HL-60 (cell line): ENCODE measurements around the gene C1QC.
"Not testable (repeated sequence)": the region's sequence is repeated elsewhere in the genome, so short reads cannot be mapped to it uniquely, and the experiment has no call there.

Source experiments
- DNase-seq, 2 experiments: peaks; one replicate each; pipeline ENCODE4 v3.0.0-alpha.2; 2010 to 2020; ENCODE audit warnings: low read depth in 1 of 2, low spot score in 1 of 2
- H3K27ac ChIP-seq: fragments of 250-450 bp; sonication (Bioruptor Pico); replicated peaks from 2 replicates; pipeline ENCODE4 v1.5.1; 2020; ENCODE audit warnings: mild to moderate bottlenecking, moderate library complexity
- H3K27me3 ChIP-seq: fragments of 250-450 bp; sonication (Bioruptor Pico); 2 replicates; pipeline ENCODE4 v1.5.1; 2021; ENCODE audit warnings: mild to moderate bottlenecking, moderate library complexity; ENCODE audit not compliant: insufficient read depth, poor library complexity, severe bottlenecking
- H3K4me3 ChIP-seq: replicated peaks from 2 replicates; pipeline ENCODE4 v1.5.1; 2011; ENCODE audit warnings: mild to moderate bottlenecking, control low read depth, low read length; ENCODE audit not compliant: insufficient read depth
- GABPA ChIP-seq: IDR thresholded peaks from 2 replicates; pipeline ENCODE4 v1.6.1; 2012; ENCODE audit warnings: low read depth
- POLR2AphosphoS5 ChIP-seq: IDR thresholded peaks from 2 replicates; pipeline ENCODE4 v1.6.1; 2012; ENCODE audit warnings: low read depth
- SPI1 ChIP-seq: IDR thresholded peaks from 2 replicates; pipeline ENCODE4 v1.6.1; 2012; ENCODE audit warnings: low read depth, mild to moderate bottlenecking, borderline replicate concordance
- TF ChIP-seq, protein P1 (sequence below): IDR thresholded peaks from one replicate; pipeline ENCODE4 v1.5.1; 2011; ENCODE audit warnings: low read length, control low read depth, inconsistent platforms; ENCODE audit not compliant: insufficient read depth
- TF ChIP-seq, protein P2 (sequence below): IDR thresholded peaks from 2 replicates; pipeline ENCODE4 v1.6.1; 2012; ENCODE audit warnings: low read depth; ENCODE audit not compliant: insufficient replicate concordance

C1QC gene

DNA sequence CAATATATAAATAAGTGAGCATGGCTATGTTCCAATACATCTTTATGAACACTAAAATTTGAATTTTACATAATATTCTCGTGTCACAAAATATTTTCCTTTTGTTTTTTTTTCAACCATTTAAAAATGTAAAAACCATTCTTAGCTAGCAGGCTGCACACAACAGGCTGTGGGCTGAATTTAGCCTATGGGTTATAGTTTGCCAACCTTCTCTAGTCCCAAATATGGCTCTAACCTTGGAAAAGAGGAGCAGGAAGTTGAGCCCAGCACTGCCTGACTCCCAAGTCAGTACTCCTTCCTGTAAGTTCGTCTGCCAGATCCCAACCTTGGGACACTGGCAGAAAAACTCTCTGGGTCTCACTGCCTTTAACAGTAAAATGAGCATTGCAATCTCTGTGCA is 23.0 kb downstream of the C1QC start:
- no peaks in the 10 kb centered on the region for H3K27me3 ChIP-seq

DNA sequence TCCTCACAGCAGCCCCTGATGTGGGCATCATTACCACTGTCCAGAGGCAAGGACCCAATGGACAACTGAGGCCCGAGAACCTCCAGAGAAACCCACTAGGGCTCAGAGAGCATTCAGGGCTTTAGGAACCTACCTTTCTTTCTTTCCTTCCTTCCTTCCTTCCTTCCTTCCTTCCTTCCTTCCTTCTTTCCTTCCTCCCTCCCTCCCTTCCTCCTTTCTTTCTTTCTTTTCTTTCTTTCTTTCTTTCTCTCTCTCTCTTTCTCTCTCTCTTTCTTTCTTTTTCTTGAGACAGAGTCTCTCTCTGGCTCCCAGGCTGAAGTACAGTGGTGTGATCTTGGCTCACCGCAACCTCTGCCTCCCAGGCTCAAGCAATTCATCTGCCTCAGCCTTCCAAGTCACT is 25.4 kb downstream of the C1QC start:
- H3K27me3 ChIP-seq, H3K27ac ChIP-seq, DNase-seq, H3K4me3 ChIP-seq: not testable (repeated sequence)

More for the DNA sequence above, 23.0 kb downstream of the C1QC start:
- no peak overlapping the region for H3K4me3 ChIP-seq
- TF ChIP-seq, protein P1, sequence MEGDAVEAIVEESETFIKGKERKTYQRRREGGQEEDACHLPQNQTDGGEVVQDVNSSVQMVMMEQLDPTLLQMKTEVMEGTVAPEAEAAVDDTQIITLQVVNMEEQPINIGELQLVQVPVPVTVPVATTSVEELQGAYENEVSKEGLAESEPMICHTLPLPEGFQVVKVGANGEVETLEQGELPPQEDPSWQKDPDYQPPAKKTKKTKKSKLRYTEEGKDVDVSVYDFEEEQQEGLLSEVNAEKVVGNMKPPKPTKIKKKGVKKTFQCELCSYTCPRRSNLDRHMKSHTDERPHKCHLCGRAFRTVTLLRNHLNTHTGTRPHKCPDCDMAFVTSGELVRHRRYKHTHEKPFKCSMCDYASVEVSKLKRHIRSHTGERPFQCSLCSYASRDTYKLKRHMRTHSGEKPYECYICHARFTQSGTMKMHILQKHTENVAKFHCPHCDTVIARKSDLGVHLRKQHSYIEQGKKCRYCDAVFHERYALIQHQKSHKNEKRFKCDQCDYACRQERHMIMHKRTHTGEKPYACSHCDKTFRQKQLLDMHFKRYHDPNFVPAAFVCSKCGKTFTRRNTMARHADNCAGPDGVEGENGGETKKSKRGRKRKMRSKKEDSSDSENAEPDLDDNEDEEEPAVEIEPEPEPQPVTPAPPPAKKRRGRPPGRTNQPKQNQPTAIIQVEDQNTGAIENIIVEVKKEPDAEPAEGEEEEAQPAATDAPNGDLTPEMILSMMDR = no peak
- TF ChIP-seq SPI1 (no peak), GABPA (no peak), POLR2AphosphoS5 (no peak)
- TF ChIP-seq, protein P2, sequence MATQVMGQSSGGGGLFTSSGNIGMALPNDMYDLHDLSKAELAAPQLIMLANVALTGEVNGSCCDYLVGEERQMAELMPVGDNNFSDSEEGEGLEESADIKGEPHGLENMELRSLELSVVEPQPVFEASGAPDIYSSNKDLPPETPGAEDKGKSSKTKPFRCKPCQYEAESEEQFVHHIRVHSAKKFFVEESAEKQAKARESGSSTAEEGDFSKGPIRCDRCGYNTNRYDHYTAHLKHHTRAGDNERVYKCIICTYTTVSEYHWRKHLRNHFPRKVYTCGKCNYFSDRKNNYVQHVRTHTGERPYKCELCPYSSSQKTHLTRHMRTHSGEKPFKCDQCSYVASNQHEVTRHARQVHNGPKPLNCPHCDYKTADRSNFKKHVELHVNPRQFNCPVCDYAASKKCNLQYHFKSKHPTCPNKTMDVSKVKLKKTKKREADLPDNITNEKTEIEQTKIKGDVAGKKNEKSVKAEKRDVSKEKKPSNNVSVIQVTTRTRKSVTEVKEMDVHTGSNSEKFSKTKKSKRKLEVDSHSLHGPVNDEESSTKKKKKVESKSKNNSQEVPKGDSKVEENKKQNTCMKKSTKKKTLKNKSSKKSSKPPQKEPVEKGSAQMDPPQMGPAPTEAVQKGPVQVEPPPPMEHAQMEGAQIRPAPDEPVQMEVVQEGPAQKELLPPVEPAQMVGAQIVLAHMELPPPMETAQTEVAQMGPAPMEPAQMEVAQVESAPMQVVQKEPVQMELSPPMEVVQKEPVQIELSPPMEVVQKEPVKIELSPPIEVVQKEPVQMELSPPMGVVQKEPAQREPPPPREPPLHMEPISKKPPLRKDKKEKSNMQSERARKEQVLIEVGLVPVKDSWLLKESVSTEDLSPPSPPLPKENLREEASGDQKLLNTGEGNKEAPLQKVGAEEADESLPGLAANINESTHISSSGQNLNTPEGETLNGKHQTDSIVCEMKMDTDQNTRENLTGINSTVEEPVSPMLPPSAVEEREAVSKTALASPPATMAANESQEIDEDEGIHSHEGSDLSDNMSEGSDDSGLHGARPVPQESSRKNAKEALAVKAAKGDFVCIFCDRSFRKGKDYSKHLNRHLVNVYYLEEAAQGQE = no peak
- H3K27ac ChIP-seq = no peak overlapping the region
- DNase-seq = no peak

DNA sequence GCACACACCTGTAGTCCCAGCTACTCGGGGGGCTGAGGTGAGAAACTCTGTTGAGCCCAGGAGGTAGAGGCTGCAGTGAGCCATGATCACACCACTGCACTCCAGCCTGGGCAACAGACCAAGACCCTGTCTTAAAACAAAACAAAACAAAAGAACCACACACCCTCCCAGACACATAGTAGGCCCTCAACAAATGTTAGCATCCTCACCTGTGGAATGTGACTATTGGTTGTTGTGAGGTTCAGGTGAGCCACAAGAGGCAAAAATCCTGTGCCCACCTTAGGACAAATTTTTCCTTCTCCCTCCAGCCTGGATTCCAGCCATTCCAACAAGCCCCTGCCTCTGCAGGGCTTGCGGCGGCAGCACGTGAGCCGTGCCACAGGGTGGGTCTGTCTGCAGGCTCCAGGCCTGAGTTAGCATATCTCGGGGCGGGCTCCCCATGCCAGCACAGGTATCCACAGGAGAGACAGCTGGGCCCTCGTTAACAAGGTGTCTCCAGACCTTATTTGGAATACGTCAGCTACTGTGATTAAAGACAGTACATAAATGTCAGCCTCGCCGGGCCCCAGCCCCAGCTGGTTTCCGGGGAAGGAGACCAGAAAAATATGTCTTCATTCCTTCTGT is 27.0 kb downstream of the C1QC start:
- no peak for TF ChIP-seq GABPA
- no peak for TF ChIP-seq SPI1
- TF ChIP-seq, protein P2 = no peak
- TF ChIP-seq, protein P1 = no peak
- TF ChIP-seq POLR2AphosphoS5 = no peak
- no peaks in the 10 kb centered on the region for H3K27me3 ChIP-seq
- no peak for DNase-seq
- H3K27ac ChIP-seq = no peak overlapping the region
- H3K4me3 ChIP-seq = no peak overlapping the region

DNA sequence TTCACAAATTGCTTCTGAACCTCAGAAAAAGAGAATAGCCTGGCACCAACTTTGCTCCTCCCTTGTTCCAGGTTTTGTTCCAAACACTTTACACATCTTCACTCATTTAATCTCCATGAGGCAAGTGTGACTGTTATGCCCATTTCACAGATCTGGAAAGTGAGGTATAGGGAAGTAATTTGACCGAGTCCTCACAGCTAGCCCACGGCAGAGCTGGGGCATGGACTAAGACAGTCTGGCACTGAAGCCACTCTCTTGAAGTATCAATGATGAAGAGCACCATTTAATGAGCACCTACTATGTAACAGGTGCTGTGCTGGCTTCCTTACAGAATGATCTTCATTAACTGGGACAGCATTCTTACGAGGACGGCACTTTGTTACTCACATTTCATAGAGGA is 28.6 kb downstream of the C1QC start:
- TF ChIP-seq, protein P2 = no peak
- no peak overlapping the region for H3K4me3 ChIP-seq
- no peak for DNase-seq
- H3K27me3 ChIP-seq = no peaks in the 10 kb centered on the region
- no peak overlapping the region for H3K27ac ChIP-seq
